ENCODE measurements around the gene TM9SF1. TPM values are rescaled to one million over a fixed set of nuclear protein-coding genes. Genes with fewer than 3 reads are reported as not detected.

Gene TM9SF1
- total RNA-seq, 4 donors from 2014 or later = 38.1 to 58.3 (median 53.4) TPM

GRCh38 chr14:24238123-24238522, 42.9 kb upstream of the TM9SF1 start:
- Histone ChIP-seq H3K27me3 (no peaks in the 10 kb centered on the region), H3K27ac (no peak overlapping the region), H3K4me1 (peaks cover 59% of the 10 kb centered on the region), H3K36me3 (peaks cover 53% of the 10 kb centered on the region), H3K9me3 (no peaks in the 10 kb centered on the region), H3K4me3 (no peak overlapping the region)
- no peak for DNase-seq (ENCODE audit: low spot score in 2 of 2)
- TF ChIP-seq POLR2AphosphoS5 (IDR thresholded peaks at IDR 0.05) (no peak), CTCF (IDR thresholded peaks at IDR 0.05) (no peak), EP300 (IDR thresholded peaks at IDR 0.05) (no peak), POLR2A (IDR thresholded peaks at IDR 0.05) (no peak)
- 80% methylated on average over 5 of the region's 5 CpGs for WGBS

GRCh38 chr14:24237463-24237955, 42.3 kb upstream of the TM9SF1 start:
- TF ChIP-seq EP300 (IDR thresholded peaks at IDR 0.05) (no peak), CTCF (IDR thresholded peaks at IDR 0.05) (no peak), POLR2AphosphoS5 (IDR thresholded peaks at IDR 0.05) (no peak), POLR2A (IDR thresholded peaks at IDR 0.05) (no peak)
- no peak for DNase-seq (ENCODE audit: low spot score in 2 of 2)
- Histone ChIP-seq H3K36me3 (peaks cover 53% of the 10 kb centered on the region), H3K27me3 (no peaks in the 10 kb centered on the region), H3K27ac (no peak overlapping the region), H3K4me3 (no peak overlapping the region), H3K9me3 (no peaks in the 10 kb centered on the region), H3K4me1 (peaks cover 61% of the 10 kb centered on the region)
- 96% methylated on average over 2 of the region's 2 CpGs for WGBS

GRCh38 chr14:24236689-24237462, 41.6 kb upstream of the TM9SF1 start:
- Histone ChIP-seq H3K27ac (no peak overlapping the region), H3K4me1 (peaks cover 60% of the 10 kb centered on the region), H3K36me3 (peaks cover 53% of the 10 kb centered on the region), H3K27me3 (no peaks in the 10 kb centered on the region), H3K9me3 (no peaks in the 10 kb centered on the region), H3K4me3 (no peak overlapping the region)
- TF ChIP-seq EP300 (IDR thresholded peaks at IDR 0.05) (no peak), POLR2A (IDR thresholded peaks at IDR 0.05) (no peak), CTCF (IDR thresholded peaks at IDR 0.05) (no peak), POLR2AphosphoS5 (IDR thresholded peaks at IDR 0.05) (no peak)
- no peak for DNase-seq (ENCODE audit: low spot score in 2 of 2)
- WGBS = 91% methylated on average over 6 of the region's 6 CpGs

DNA sequence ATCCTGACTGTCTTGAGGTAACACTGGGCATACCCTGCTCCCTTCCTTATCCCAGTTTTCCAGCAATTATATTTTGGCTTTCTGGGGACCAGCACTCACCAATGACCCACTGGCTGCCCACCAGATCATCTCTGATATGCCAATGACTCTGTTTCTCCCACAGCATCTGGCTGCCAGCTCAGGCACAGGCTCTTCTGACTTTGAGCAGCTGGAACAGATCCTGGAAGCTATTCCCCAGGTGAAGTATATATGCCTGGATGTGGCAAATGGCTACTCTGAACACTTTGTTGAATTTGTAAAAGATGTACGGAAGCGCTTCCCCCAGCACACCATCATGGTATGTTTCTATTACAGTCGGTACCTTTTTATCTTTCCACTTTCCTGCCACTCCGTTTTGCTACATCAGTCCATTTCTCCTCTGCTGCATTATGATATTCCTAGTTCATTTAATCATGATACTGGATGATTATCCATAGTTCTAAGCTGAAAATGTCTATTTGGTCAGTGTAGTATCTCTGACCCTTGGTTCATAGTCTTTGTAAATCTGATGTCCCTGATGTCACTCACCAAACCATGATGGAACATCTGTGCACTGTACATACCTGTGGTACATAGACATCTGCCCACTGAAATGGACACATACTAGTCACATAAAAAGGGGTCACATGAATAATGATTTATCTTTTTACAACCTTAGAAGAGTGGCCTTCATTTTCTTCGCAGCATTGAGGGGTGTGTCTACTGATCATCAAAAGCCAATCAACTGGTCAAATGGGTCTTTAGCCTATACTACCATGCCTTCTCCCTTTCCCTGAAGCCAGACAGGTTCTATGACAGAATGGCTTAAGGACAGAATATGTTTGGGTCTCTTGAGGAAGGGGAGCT, 40.8 kb upstream of the TM9SF1 start:
- peaks cover 53% of the 10 kb centered on the region for H3K36me3 ChIP-seq
- TF ChIP-seq POLR2A (IDR thresholded peaks at IDR 0.05) = no peak
- TF ChIP-seq EP300 (IDR thresholded peaks at IDR 0.05) = no peak
- no peak for TF ChIP-seq POLR2AphosphoS5 (IDR thresholded peaks at IDR 0.05)
- TF ChIP-seq CTCF (IDR thresholded peaks at IDR 0.05) = no peak
- 89% methylated on average over 5 of the region's 5 CpGs for WGBS
- DNase-seq (ENCODE audit: low spot score in 2 of 2) = no peak
- peaks cover 59% of the 10 kb centered on the region for H3K4me1 ChIP-seq
- H3K4me3 ChIP-seq = no peak overlapping the region
- H3K27ac ChIP-seq = no peak overlapping the region
- no peaks in the 10 kb centered on the region for H3K9me3 ChIP-seq
- no peaks in the 10 kb centered on the region for H3K27me3 ChIP-seq

All from suprapubic skin (tissue), 4 donors.